Vagina (tissue), 2 donors: ENCODE results near the gene FYCO1. TPM values are rescaled to one million over a fixed set of nuclear protein-coding genes. Genes with fewer than 3 reads are reported as not detected.

Source experiments
- DNase-seq, 2 donors: peaks; one replicate each; pipeline ENCODE4 v3.0.0-alpha.2; 2017; ENCODE audit errors: extremely low spot score in 2 of 2
- H3K27ac ChIP-seq: fragments of 200-600 bp; sonication (generic); one replicate; pipeline ENCODE4 v1.5.1; 2019
- H3K27me3 ChIP-seq: fragments of 200-600 bp; sonication (generic); one replicate; pipeline ENCODE4 v1.5.1; 2019
- H3K36me3 ChIP-seq, 2 donors: fragments of 200-600 bp; sonication (generic); one replicate each; pipeline ENCODE4 v1.5.1; 2017 to 2019
- H3K4me1 ChIP-seq: fragments of 200-600 bp; sonication (generic); one replicate; pipeline ENCODE4 v1.5.1; 2019
- H3K4me3 ChIP-seq, 2 donors: fragments of 200-600 bp; sonication (generic); 1 replicate in 1 of 2; 2 replicates in 1 of 2; pipeline ENCODE4 v1.5.1; 2016 to 2019
- H3K9me3 ChIP-seq: fragments of 200-600 bp; sonication (generic); one replicate; pipeline ENCODE4 v1.5.1; 2019
- CTCF ChIP-seq, 3 experiments: fragments of 450-650 bp in 2 of 3; fragments of 200-600 bp in 1 of 3; sonication (generic) in 1 of 3; IDR thresholded peaks; one replicate each; pipeline ENCODE4 v1.5.1; 2017 to 2019; ENCODE audit warnings: antibody characterized with exemption in 3 of 3, mild to moderate bottlenecking in 2 of 3, moderate library complexity in 2 of 3
- POLR2A ChIP-seq, 2 donors: fragments of 450-650 bp; IDR thresholded peaks; one replicate each; pipeline ENCODE4 v1.6.1; 2017; ENCODE audit warnings: antibody characterized with exemption in 2 of 2, mild to moderate bottlenecking in 2 of 2, moderate library complexity in 2 of 2
- POLR2AphosphoS5 ChIP-seq, 2 donors: sonication (generic); formaldehyde crosslinking; IDR thresholded peaks; one replicate each; pipeline ENCODE4 v1.9.0; 2017; ENCODE audit warnings: antibody characterized with exemption in 2 of 2, mild to moderate bottlenecking in 2 of 2, low read depth in 1 of 2; ENCODE audit not compliant: insufficient read depth in 1 of 2
- intact Hi-C: fragments of 100-400 bp; cut with DNase I; formaldehyde crosslinking; loops from one replicate; pipeline ENCODE4 v1.15.1; 2023
- total RNA-seq: library from RNA; depleted of rRNA; stranded (reverse); fragments of >200 nt; gene quantifications from one replicate; pipeline ENCODE4 v1.2.3, GENCODE V29; 2016

FYCO1 gene
- total RNA-seq, 1 donor from 2014 or later: 45.7 TPM

- peaks cover 50% of the 10 kb centered on the region for H3K4me1 ChIP-seq
- H3K4me3 ChIP-seq: no peak overlapping the region
- no peaks in the 10 kb centered on the region for H3K9me3 ChIP-seq
- no peak for DNase-seq
- peaks cover 2 to 52% of the 10 kb centered on the region in 2 donors for H3K36me3 ChIP-seq
- intact Hi-C loops: no loop called here
- H3K27me3 ChIP-seq: no peaks in the 10 kb centered on the region
- no peak for TF ChIP-seq POLR2A (IDR thresholded peaks at IDR 0.05)
- no peak for TF ChIP-seq POLR2AphosphoS5 (IDR thresholded peaks at IDR 0.05; ENCODE audit: insufficient read depth in 1 of 2, low read depth in 1 of 2)
- no peak for TF ChIP-seq CTCF (IDR thresholded peaks at IDR 0.05)
- peak overlapping the region; percentile 65 for H3K27ac ChIP-seq
Observed at GRCh38 chr3:45978006-45978761, 17.4 kb downstream of the FYCO1 start.

DNA sequence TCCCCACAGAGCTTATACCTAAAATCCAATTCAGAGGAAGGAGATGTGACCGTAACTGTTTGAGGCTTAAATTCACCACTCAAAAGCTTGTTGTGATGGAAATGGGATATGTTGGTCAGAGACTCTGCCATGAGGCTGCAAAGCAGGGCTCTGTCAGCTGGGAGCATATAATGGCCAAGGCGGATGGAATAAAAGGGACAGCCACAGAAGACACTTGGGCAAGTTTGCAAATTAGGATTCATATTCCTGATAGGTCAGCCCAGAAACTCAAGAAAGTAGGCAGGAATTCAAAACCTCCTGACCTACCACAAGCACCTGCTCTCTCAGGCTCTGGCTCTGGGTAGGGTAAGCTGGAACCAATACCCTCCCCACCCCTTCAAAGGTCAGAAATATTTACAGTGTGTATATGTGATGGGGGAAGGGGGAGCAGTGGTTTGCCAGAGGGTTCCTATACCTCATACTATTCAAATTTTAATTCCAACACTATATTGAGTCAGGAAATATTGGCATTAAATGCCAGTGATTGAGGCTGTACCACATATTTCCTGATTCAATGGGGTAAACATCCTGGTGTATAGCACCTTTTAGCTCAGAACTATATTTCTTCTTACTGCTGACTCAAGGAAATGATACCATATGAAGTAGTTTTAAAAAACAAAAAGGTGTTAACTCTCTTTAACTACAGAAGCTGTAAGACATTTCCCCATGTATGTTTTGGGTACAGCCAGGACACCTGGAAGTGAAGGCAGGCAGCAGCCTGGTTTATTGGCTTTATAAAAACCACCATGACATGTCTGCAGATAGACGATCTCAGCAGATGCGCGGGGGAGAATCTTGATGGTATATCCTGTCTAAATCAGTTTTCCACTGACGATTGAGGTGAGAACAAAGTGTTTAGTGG, 19.2 kb downstream of the FYCO1 start:
- Histone ChIP-seq H3K4me1 (peaks cover 61% of the 10 kb centered on the region), H3K27ac (peak overlapping the region; percentile 65), H3K36me3 (peaks cover 3 to 40% of the 10 kb centered on the region in 2 donors), H3K9me3 (no peaks in the 10 kb centered on the region), H3K27me3 (no peaks in the 10 kb centered on the region), H3K4me3 (no peak overlapping the region)
- intact Hi-C loops: no loop called here
- TF ChIP-seq CTCF (IDR thresholded peaks at IDR 0.05) (no peak), POLR2A (IDR thresholded peaks at IDR 0.05) (no peak), POLR2AphosphoS5 (IDR thresholded peaks at IDR 0.05; ENCODE audit: insufficient read depth in 1 of 2, low read depth in 1 of 2) (no peak)
- DNase-seq: no peak

GRCh38 chr3:45975686-45976085, 19.9 kb downstream of the FYCO1 start:
- intact Hi-C loops: no loop called here
- Histone ChIP-seq H3K9me3 (no peaks in the 10 kb centered on the region), H3K4me3 (no peak overlapping the region), H3K4me1 (peaks cover 55% of the 10 kb centered on the region), H3K27me3 (no peaks in the 10 kb centered on the region), H3K27ac (peak overlapping the region; percentile 32), H3K36me3 (peaks cover 3 to 37% of the 10 kb centered on the region in 2 donors)
- DNase-seq: no peak
- TF ChIP-seq CTCF (IDR thresholded peaks at IDR 0.05): no peak
- no peak for TF ChIP-seq POLR2A (IDR thresholded peaks at IDR 0.05)
- no peak for TF ChIP-seq POLR2AphosphoS5 (IDR thresholded peaks at IDR 0.05; ENCODE audit: insufficient read depth in 1 of 2, low read depth in 1 of 2)

- no peak for DNase-seq
- no peaks in the 10 kb centered on the region for H3K27me3 ChIP-seq
- H3K4me1 ChIP-seq: peaks cover 50% of the 10 kb centered on the region
- intact Hi-C loops: no loop called here
- H3K9me3 ChIP-seq: no peaks in the 10 kb centered on the region
- H3K4me3 ChIP-seq: no peak overlapping the region
- peak overlapping the region; percentile 32 for H3K27ac ChIP-seq
- TF ChIP-seq POLR2A (IDR thresholded peaks at IDR 0.05) (no peak), CTCF (IDR thresholded peaks at IDR 0.05) (no peak), POLR2AphosphoS5 (IDR thresholded peaks at IDR 0.05; ENCODE audit: insufficient read depth in 1 of 2, low read depth in 1 of 2) (no peak)
- peaks cover 3 to 40% of the 10 kb centered on the region in 2 donors for H3K36me3 ChIP-seq
Observed at GRCh38 chr3:45974686-45975085, 20.9 kb downstream of the FYCO1 start.
